WTC11 (cell line): ENCODE data around the gene SLC19A3. TPM values are rescaled to one million over a fixed set of nuclear protein-coding genes. Genes with fewer than 3 reads are reported as not detected.
A peak's percentile ranks its signal among the peaks of the same experiment; 100 is the strongest.

Source experiments
- ATAC-seq: fragments of 200-7000 bp; cut with Tn5 transposase; 2 replicates; pipeline ENCODE4 v1.10.0; 2021; ENCODE audit warnings: mild to moderate bottlenecking, moderate library complexity
- CTCF ChIA-PET: fragments of 300-600 bp; sonication (Branson Sonifier 250); formaldehyde crosslinking; loops from one replicate; lab custom pipeline; 2021; ENCODE audit warnings: antibody characterized with exemption; lab: Charles Lee
- POLR2A ChIA-PET: fragments of 350-600 bp; sonication (Branson Sonifier 250); formaldehyde crosslinking; loops from one replicate; lab custom pipeline; 2021; ENCODE audit warnings: antibody characterized with exemption; lab: Charles Lee
- DNase-seq: peaks from one replicate; pipeline ENCODE4 v3.0.0; 2021; ENCODE audit warnings: low spot score
- H3K27ac Mint-ChIP-seq: 2 replicates; pipeline ENCODE4 v1.8.0; 2021; ENCODE audit warnings: mixed read lengths
- H3K27me3 Mint-ChIP-seq: 2 replicates; pipeline ENCODE4 v1.8.0; 2021; ENCODE audit warnings: low read depth, mild to moderate bottlenecking, moderate library complexity, mixed read lengths
- H3K36me3 Mint-ChIP-seq: 2 replicates; pipeline ENCODE4 v1.8.0; 2021; ENCODE audit warnings: mixed read lengths
- H3K4me1 Mint-ChIP-seq: 2 replicates; pipeline ENCODE4 v1.8.0; 2022; ENCODE audit warnings: mixed read lengths
- H3K4me3 Mint-ChIP-seq: 2 replicates; pipeline ENCODE4 v1.8.0; 2021; ENCODE audit warnings: mild to moderate bottlenecking, moderate library complexity, mixed read lengths
- H3K9me3 Mint-ChIP-seq: 2 replicates; pipeline ENCODE4 v1.8.0; 2021; ENCODE audit warnings: mixed read lengths
- HMGA2 ChIP-seq: fragments of 250-450 bp; sonication (Bioruptor Pico); IDR thresholded peaks from 2 replicates; pipeline ENCODE4 v1.4.0; 2021; ENCODE audit warnings: mild to moderate bottlenecking, moderate library complexity
- NFE2L1 ChIP-seq: sonication (generic); formaldehyde crosslinking; IDR thresholded peaks from 2 replicates; pipeline ENCODE4 v1.8.1; 2023; ENCODE audit warnings: missing genetic modification reagents
- RORB ChIP-seq: fragments of 250-450 bp; sonication (Bioruptor Pico); IDR thresholded peaks from 2 replicates; pipeline ENCODE4 v1.9.0; 2021; ENCODE audit warnings: mild to moderate bottlenecking
- SOX15 ChIP-seq: fragments of 250-450 bp; sonication (Bioruptor Pico); IDR thresholded peaks from 2 replicates; pipeline ENCODE4 v1.9.0; 2021; ENCODE audit warnings: mild to moderate bottlenecking
- ZNF138 ChIP-seq: sonication (generic); formaldehyde crosslinking; conservative IDR thresholded peaks from 2 replicates; pipeline ENCODE4 v1.8.1; 2022; ENCODE audit warnings: mild to moderate bottlenecking, moderate library complexity, missing genetic modification reagents
- total RNA-seq: library from RNA; stranded (reverse); gene quantifications from 3 replicates; pipeline ENCODE4 v1.2.3, GENCODE V29; 2021
- TF ChIP-seq, protein P1 (sequence below): sonication (generic); formaldehyde crosslinking; IDR thresholded peaks from 2 replicates; pipeline ENCODE4 v1.8.1; 2023; ENCODE audit warnings: mild to moderate bottlenecking, missing genetic modification reagents
- TF ChIP-seq, protein P2 (sequence below): fragments of 250-450 bp; sonication (Bioruptor Pico); IDR thresholded peaks from 2 replicates; pipeline ENCODE4 v2.1.2; 2022; ENCODE audit warnings: mild to moderate bottlenecking, moderate library complexity
- TF ChIP-seq, protein P3 (sequence below): sonication (generic); formaldehyde crosslinking; IDR thresholded peaks from 2 replicates; pipeline ENCODE4 v1.8.0; 2022; ENCODE audit warnings: mild to moderate bottlenecking, missing genetic modification reagents
- TF ChIP-seq, protein P4 (sequence below): sonication (generic); formaldehyde crosslinking; IDR thresholded peaks from 2 replicates; pipeline ENCODE4 v1.8.1; 2023; ENCODE audit warnings: mild to moderate bottlenecking, moderate library complexity, missing genetic modification reagents
- TF ChIP-seq, protein P5 (sequence below): sonication (generic); formaldehyde crosslinking; IDR thresholded peaks from 2 replicates; pipeline ENCODE4 v1.8.0; 2022; ENCODE audit warnings: missing genetic modification reagents
- TF ChIP-seq, protein P6 (sequence below): sonication (generic); formaldehyde crosslinking; IDR thresholded peaks from 2 replicates; pipeline ENCODE4 v1.8.0; 2023; ENCODE audit warnings: mild to moderate bottlenecking, missing genetic modification reagents
- TF ChIP-seq, protein P7 (sequence below): fragments of 250-450 bp; sonication (Bioruptor Pico); conservative IDR thresholded peaks from 2 replicates; pipeline ENCODE4 v1.9.0; 2021; ENCODE audit warnings: mild to moderate bottlenecking
- TF ChIP-seq, protein P8 (sequence below): sonication (generic); formaldehyde crosslinking; IDR thresholded peaks from 2 replicates; pipeline ENCODE4 v1.8.1; 2023; ENCODE audit warnings: mild to moderate bottlenecking, missing genetic modification reagents, moderate library complexity

Gene SLC19A3
- total RNA-seq, 1 experiment from 2014 or later = 6.5 TPM

DNA sequence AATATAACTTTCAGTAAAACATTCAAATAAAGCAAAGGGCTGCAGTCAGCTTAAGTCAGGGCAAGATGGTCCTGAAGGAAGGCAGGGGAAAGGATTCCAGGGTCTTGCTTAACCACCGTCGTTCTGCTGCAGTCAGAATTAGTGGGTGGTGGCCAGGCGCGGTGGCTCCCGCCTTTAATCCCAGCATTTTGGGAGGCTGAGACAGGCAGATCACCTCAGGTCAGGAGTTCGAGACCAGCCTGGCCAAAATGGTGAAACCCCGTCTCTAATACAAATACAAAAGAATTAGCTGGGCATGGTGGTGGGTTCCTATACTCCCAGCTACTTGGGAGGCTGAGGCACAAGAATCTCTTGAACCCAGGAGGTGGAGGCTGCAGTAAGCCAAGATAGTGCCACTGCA is 6.8 kb downstream of the SLC19A3 start:
- Mint-ChIP-seq H3K4me1 (peaks cover 10% of the 10 kb centered on the region), H3K9me3 (peaks cover 6% of the 10 kb centered on the region), H3K27me3 (no peaks in the 10 kb centered on the region), H3K4me3 (no peak overlapping the region), H3K36me3 (peaks cover 6% of the 10 kb centered on the region; the same call in 1 of the 2 replicates), H3K27ac (no peak overlapping the region)
- DNase-seq (no peak), ATAC-seq (no peak)
- ChIA-PET CTCF (interaction anchor here (1.0 kb wide), 1 partner anchor 55 kb away, joined by 3 read pairs; no protein-coding TSS in a partner anchor), POLR2A (no interaction called here)
- TF ChIP-seq, protein P1, sequence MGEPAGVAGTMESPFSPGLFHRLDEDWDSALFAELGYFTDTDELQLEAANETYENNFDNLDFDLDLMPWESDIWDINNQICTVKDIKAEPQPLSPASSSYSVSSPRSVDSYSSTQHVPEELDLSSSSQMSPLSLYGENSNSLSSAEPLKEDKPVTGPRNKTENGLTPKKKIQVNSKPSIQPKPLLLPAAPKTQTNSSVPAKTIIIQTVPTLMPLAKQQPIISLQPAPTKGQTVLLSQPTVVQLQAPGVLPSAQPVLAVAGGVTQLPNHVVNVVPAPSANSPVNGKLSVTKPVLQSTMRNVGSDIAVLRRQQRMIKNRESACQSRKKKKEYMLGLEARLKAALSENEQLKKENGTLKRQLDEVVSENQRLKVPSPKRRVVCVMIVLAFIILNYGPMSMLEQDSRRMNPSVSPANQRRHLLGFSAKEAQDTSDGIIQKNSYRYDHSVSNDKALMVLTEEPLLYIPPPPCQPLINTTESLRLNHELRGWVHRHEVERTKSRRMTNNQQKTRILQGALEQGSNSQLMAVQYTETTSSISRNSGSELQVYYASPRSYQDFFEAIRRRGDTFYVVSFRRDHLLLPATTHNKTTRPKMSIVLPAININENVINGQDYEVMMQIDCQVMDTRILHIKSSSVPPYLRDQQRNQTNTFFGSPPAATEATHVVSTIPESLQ = no peak
- TF ChIP-seq NFE2L1 (CRISPR knock-in tag) (no peak), HMGA2 (CRISPR knock-in tag) (no peak), RORB (CRISPR knock-in tag) (no peak), SOX15 (CRISPR knock-in tag) (no peak)
- TF ChIP-seq, protein P2, sequence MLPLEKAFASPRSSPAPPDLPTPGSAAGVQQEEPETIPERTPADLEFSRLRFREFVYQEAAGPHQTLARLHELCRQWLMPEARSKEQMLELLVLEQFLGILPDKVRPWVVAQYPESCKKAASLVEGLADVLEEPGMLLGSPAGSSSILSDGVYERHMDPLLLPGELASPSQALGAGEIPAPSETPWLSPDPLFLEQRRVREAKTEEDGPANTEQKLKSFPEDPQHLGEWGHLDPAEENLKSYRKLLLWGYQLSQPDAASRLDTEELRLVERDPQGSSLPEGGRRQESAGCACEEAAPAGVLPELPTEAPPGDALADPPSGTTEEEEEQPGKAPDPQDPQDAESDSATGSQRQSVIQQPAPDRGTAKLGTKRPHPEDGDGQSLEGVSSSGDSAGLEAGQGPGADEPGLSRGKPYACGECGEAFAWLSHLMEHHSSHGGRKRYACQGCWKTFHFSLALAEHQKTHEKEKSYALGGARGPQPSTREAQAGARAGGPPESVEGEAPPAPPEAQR (CRISPR knock-in tag) = no peak
- TF ChIP-seq, protein P3, sequence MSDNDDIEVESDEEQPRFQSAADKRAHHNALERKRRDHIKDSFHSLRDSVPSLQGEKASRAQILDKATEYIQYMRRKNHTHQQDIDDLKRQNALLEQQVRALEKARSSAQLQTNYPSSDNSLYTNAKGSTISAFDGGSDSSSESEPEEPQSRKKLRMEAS (CRISPR knock-in tag) = no peak
- TF ChIP-seq, protein P4, sequence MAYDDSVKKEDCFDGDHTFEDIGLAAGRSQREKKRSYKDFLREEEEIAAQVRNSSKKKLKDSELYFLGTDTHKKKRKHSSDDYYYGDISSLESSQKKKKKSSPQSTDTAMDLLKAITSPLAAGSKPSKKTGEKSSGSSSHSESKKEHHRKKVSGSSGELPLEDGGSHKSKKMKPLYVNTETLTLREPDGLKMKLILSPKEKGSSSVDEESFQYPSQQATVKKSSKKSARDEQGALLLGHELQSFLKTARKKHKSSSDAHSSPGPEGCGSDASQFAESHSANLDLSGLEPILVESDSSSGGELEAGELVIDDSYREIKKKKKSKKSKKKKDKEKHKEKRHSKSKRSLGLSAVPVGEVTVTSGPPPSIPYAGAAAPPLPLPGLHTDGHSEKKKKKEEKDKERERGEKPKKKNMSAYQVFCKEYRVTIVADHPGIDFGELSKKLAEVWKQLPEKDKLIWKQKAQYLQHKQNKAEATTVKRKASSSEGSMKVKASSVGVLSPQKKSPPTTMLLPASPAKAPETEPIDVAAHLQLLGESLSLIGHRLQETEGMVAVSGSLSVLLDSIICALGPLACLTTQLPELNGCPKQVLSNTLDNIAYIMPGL (CRISPR knock-in tag) = no peak
- TF ChIP-seq, protein P5, sequence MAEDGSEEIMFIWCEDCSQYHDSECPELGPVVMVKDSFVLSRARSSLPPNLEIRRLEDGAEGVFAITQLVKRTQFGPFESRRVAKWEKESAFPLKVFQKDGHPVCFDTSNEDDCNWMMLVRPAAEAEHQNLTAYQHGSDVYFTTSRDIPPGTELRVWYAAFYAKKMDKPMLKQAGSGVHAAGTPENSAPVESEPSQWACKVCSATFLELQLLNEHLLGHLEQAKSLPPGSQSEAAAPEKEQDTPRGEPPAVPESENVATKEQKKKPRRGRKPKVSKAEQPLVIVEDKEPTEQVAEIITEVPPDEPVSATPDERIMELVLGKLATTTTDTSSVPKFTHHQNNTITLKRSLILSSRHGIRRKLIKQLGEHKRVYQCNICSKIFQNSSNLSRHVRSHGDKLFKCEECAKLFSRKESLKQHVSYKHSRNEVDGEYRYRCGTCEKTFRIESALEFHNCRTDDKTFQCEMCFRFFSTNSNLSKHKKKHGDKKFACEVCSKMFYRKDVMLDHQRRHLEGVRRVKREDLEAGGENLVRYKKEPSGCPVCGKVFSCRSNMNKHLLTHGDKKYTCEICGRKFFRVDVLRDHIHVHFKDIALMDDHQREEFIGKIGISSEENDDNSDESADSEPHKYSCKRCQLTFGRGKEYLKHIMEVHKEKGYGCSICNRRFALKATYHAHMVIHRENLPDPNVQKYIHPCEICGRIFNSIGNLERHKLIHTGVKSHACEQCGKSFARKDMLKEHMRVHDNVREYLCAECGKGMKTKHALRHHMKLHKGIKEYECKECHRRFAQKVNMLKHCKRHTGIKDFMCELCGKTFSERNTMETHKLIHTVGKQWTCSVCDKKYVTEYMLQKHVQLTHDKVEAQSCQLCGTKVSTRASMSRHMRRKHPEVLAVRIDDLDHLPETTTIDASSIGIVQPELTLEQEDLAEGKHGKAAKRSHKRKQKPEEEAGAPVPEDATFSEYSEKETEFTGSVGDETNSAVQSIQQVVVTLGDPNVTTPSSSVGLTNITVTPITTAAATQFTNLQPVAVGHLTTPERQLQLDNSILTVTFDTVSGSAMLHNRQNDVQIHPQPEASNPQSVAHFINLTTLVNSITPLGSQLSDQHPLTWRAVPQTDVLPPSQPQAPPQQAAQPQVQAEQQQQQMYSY (CRISPR knock-in tag) = no peak
- TF ChIP-seq, protein P6, sequence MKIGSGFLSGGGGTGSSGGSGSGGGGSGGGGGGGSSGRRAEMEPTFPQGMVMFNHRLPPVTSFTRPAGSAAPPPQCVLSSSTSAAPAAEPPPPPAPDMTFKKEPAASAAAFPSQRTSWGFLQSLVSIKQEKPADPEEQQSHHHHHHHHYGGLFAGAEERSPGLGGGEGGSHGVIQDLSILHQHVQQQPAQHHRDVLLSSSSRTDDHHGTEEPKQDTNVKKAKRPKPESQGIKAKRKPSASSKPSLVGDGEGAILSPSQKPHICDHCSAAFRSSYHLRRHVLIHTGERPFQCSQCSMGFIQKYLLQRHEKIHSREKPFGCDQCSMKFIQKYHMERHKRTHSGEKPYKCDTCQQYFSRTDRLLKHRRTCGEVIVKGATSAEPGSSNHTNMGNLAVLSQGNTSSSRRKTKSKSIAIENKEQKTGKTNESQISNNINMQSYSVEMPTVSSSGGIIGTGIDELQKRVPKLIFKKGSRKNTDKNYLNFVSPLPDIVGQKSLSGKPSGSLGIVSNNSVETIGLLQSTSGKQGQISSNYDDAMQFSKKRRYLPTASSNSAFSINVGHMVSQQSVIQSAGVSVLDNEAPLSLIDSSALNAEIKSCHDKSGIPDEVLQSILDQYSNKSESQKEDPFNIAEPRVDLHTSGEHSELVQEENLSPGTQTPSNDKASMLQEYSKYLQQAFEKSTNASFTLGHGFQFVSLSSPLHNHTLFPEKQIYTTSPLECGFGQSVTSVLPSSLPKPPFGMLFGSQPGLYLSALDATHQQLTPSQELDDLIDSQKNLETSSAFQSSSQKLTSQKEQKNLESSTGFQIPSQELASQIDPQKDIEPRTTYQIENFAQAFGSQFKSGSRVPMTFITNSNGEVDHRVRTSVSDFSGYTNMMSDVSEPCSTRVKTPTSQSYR (CRISPR knock-in tag) = no peak

DNA sequence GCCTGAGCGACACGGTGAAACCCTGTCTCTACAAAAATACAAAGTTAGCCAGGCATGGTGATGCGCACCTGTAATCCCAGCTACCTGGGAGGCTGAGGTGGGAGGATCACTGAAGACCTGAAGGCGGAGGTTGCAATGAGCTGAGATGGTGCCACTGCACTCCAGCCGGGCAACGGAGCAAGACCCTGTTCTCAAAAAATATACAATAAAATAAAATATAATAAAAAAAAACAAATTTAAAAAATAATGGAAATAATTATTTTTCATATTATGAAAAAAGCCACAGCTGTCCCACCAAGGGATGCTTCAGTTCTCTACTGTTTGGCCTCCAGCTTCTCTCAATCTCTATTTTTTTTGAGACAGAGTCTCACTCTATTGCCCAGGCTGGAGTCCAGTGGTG is 10.4 kb downstream of the SLC19A3 start:
- ChIA-PET CTCF (no interaction called here), POLR2A (no interaction called here)
- no peak for DNase-seq
- peaks cover 6% of the 10 kb centered on the region for H3K9me3 Mint-ChIP-seq
- H3K4me1 Mint-ChIP-seq = 0 out of 2 replicates have a peak, but pooled peaks cover 3% of the 10 kb centered on the region
- peaks cover 11% of the 10 kb centered on the region for H3K36me3 Mint-ChIP-seq
- H3K4me3 Mint-ChIP-seq = no peak overlapping the region
- no peak overlapping the region for H3K27ac Mint-ChIP-seq
- no peak for ATAC-seq
- TF ChIP-seq HMGA2 (CRISPR knock-in tag) (peak; percentile 54), RORB (CRISPR knock-in tag) (no peak), ZNF138 (CRISPR knock-in tag) (no peak)
- TF ChIP-seq, protein P7, sequence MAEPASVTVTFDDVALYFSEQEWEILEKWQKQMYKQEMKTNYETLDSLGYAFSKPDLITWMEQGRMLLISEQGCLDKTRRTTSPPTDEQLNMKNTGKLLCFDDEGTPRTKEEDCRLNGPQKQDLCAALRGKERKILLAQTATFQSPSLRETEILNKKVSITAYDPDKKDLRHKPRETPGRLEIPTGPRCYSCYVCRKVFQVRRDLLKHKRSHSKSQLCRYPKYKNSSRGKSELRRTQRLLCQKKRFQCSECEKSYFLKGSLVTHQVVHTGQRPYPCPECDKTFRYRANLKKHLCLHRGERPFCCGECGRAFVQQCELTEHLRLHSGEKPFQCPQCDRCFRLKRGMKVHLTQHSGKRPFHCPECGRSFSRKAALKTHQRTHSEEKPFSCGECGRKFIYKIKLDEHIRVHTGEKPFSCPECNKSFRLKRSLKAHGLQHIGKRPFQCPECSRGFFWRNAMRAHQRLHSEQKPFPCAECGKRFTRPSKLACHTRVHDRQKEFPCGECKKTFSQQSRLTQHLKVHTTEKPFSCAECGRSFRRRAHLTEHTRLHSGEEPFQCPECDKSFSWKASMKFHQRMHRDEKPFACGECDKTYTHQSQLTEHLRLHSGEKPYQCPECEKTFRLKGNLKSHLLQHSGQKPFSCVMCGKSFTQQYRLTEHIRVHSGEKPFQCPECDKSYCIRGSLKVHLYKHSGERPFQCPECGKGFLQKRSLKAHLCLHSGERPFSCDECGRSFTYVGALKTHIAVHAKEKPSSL (CRISPR knock-in tag) = no peak
- TF ChIP-seq, protein P6 (CRISPR knock-in tag) = no peak
- TF ChIP-seq, protein P8, sequence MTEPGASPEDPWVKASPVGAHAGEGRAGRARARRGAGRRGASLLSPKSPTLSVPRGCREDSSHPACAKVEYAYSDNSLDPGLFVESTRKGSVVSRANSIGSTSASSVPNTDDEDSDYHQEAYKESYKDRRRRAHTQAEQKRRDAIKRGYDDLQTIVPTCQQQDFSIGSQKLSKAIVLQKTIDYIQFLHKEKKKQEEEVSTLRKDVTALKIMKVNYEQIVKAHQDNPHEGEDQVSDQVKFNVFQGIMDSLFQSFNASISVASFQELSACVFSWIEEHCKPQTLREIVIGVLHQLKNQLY (CRISPR knock-in tag) = no peak
- TF ChIP-seq, all 79 proteins: peak for 1
- no peaks in the 10 kb centered on the region for H3K27me3 Mint-ChIP-seq
